ENCODE measurements around the gene E2F1.

GRCh38 chr20:33675136-33675959, 10.8 kb downstream of the E2F1 start:
- TF ChIP-seq TOX (CRISPR knock-in tag; IDR thresholded peaks at IDR 0.05; ENCODE audit: borderline replicate concordance), result no peak
- TF ChIP-seq, protein P1, sequence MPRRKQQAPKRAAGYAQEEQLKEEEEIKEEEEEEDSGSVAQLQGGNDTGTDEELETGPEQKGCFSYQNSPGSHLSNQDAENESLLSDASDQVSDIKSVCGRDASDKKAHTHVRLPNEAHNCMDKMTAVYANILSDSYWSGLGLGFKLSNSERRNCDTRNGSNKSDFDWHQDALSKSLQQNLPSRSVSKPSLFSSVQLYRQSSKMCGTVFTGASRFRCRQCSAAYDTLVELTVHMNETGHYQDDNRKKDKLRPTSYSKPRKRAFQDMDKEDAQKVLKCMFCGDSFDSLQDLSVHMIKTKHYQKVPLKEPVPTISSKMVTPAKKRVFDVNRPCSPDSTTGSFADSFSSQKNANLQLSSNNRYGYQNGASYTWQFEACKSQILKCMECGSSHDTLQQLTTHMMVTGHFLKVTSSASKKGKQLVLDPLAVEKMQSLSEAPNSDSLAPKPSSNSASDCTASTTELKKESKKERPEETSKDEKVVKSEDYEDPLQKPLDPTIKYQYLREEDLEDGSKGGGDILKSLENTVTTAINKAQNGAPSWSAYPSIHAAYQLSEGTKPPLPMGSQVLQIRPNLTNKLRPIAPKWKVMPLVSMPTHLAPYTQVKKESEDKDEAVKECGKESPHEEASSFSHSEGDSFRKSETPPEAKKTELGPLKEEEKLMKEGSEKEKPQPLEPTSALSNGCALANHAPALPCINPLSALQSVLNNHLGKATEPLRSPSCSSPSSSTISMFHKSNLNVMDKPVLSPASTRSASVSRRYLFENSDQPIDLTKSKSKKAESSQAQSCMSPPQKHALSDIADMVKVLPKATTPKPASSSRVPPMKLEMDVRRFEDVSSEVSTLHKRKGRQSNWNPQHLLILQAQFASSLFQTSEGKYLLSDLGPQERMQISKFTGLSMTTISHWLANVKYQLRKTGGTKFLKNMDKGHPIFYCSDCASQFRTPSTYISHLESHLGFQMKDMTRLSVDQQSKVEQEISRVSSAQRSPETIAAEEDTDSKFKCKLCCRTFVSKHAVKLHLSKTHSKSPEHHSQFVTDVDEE (CRISPR knock-in tag; IDR thresholded peaks at IDR 0.05), result no peak

All from SK-N-SH treated with all-trans-retinoic acid at 6 μM for 48 hours (cell line).